ENCODE data around the gene CPNE5. TPM values are rescaled to one million over a fixed set of nuclear protein-coding genes. Genes with fewer than 3 reads are reported as not detected.

Gene CPNE5
- total RNA-seq, 4 donors from 2014 or later: 0.23 to 1.1 (median 0.81) TPM; not detected in 1

GRCh38 chr6:36753671-36754405, 85.4 kb downstream of the CPNE5 start:
- intact Hi-C loops (cut with DNase I; ENCODE audit: low total_unique reads): loop anchor here (10.0 kb wide), 1 partner anchor 129 kb away; no protein-coding TSS in a partner anchor
- no peak for DNase-seq (ENCODE audit: low spot score in 2 of 2)
- H3K4me3 ChIP-seq (ENCODE audit: low read depth, poor library complexity, severe bottlenecking): no peak overlapping the region
- 78 to 79% methylated on average over 7 of the region's 7 CpGs for WGBS, 2 donors
- TF ChIP-seq POLR2A (IDR thresholded peaks at IDR 0.05) (no peak), CTCF (IDR thresholded peaks at IDR 0.05) (no peak)

- intact Hi-C loops (cut with DNase I; ENCODE audit: low total_unique reads): loop anchor here (10.0 kb wide), 1 partner anchor 128 kb away; no protein-coding TSS in a partner anchor
Measured at GRCh38 chr6:36752886-36753506, 86.2 kb downstream of the CPNE5 start.

GRCh38 chr6:36752187-36752885, 86.9 kb downstream of the CPNE5 start:
- DNase-seq (ENCODE audit: low spot score in 2 of 2): no peak
- no peak for TF ChIP-seq POLR2A (IDR thresholded peaks at IDR 0.05)
- no peak for TF ChIP-seq CTCF (IDR thresholded peaks at IDR 0.05)
- intact Hi-C loops (cut with DNase I; ENCODE audit: low total_unique reads): loop anchor here (10.0 kb wide), 1 partner anchor 128 kb away; no protein-coding TSS in a partner anchor
- 62 to 72% methylated on average over 5 to 6 of the region's 6 CpGs for WGBS, 2 donors
- H3K4me3 ChIP-seq (ENCODE audit: low read depth, poor library complexity, severe bottlenecking): no peak overlapping the region

More at GRCh38 chr6:36752886-36753506, 86.2 kb downstream of the CPNE5 start:
- no peak for DNase-seq (ENCODE audit: low spot score in 2 of 2)
- WGBS, 2 donors: 72 to 77% methylated on average over 6 of the region's 6 CpGs
- H3K4me3 ChIP-seq (ENCODE audit: low read depth, poor library complexity, severe bottlenecking): no peak overlapping the region
- TF ChIP-seq POLR2A (IDR thresholded peaks at IDR 0.05) (no peak), CTCF (IDR thresholded peaks at IDR 0.05) (no peak)

GRCh38 chr6:36751833-36752186, 87.4 kb downstream of the CPNE5 start:
- intact Hi-C loops (cut with DNase I; ENCODE audit: low total_unique reads): loop anchor here (10.0 kb wide), 1 partner anchor 127 kb away; no protein-coding TSS in a partner anchor
- 0 to 15% methylated on average over 1 of the region's 1 CpG for WGBS, 2 donors
- TF ChIP-seq CTCF (IDR thresholded peaks at IDR 0.05): no peak
- TF ChIP-seq POLR2A (IDR thresholded peaks at IDR 0.05): no peak
- H3K4me3 ChIP-seq (ENCODE audit: low read depth, poor library complexity, severe bottlenecking): no peak overlapping the region
- DNase-seq (ENCODE audit: low spot score in 2 of 2): no peak

- H3K4me3 ChIP-seq (ENCODE audit: low read depth, poor library complexity, severe bottlenecking): no peak overlapping the region
- intact Hi-C loops (cut with DNase I; ENCODE audit: low total_unique reads): loop anchor here (10.0 kb wide), 1 partner anchor 126 kb away; no protein-coding TSS in a partner anchor
- DNase-seq (ENCODE audit: low spot score in 2 of 2): no peak
- no peak for TF ChIP-seq POLR2A (IDR thresholded peaks at IDR 0.05)
- TF ChIP-seq CTCF (IDR thresholded peaks at IDR 0.05): no peak
- 66 to 77% methylated on average over 3 of the region's 3 CpGs for WGBS, 2 donors
Measured at GRCh38 chr6:36751091-36751490, 88.2 kb downstream of the CPNE5 start.
